Activated T-cell treated with anti-CD3 and anti-CD28 coated beads, Interleukin-2, amount 50 U/mL, for 1 hour (primary cell): Measurements from ENCODE around the gene TCFL5.

Experiments
- DNase-seq: peaks from one replicate; pipeline ENCODE4 v3.0.0-alpha.2; 2020

The TCFL5 gene

DNA sequence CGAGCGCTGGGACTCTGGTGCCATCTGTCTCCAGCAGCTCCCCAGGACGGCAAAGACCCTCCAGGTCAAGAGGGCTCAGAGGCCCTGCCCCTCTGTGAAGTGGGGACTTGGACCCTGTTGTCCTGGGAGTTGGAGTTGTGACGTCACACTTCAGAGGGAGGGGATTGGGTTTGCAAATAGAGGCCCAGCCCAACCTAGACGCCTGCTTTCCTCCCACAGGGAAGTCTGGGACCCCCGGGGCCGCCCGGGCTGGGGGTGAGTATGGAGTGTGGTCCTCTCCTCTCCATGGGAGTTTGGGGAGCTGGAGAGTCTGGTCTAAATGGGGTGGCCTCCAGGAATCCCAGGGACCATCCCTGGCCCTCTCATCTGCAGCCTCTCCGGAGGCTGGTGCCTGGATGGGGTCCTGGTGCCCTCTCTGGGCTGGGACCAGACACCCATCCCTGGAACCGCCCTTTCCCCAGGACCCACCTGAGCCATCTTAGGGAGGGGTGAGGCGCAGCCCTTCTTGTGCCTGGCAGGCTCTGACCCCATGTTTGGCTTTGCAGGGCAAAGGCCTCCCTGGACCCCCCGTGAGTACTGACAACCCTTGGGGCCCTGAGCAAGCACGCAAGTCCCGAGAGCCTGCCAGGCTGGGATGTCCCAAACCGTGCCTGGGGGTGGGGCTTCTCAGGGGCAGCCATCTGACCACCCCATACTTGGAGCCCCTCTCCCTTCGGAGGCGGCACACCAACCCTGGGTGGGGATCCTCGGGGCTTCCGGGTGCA lies 40.5 kb downstream of the TCFL5 start:
- no peak for DNase-seq

DNA sequence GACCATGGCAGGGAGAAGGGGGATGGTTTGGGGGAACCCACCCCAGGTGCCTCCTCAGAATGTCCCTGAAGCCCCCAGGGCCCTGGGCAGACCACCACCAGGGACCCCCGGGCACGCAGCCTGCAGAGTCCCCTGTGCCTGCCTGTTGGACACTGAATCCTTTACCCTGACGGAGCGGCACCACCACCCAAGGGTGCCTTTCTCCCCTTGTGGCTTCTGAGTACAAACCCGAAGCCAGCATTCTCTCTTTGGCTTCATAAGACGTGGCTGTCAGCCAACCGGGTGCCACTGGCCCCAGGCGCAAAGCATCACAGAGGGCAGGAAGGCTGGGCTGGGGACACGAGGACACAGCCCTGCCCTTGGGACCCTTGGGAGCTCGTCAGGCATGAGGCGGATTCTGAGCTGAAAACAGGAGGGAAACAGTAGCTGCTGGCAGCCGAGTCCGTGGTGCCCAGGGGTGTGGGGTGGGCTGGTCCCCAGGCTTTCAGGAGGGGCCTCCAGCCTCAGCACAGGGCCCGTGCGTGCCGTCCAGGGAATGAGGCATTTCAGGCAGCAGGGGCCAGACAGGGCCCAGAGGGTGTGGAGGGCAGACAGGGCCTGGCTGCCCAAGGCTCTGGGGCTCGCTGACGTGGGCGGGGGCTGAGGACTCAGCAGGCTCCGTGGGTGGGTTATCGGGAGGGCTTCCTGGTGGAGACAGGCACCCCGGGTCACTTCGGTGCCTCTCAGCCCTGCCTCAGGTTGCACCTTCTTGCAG lies 41.2 kb downstream of the TCFL5 start:
- no peak for DNase-seq

DNA sequence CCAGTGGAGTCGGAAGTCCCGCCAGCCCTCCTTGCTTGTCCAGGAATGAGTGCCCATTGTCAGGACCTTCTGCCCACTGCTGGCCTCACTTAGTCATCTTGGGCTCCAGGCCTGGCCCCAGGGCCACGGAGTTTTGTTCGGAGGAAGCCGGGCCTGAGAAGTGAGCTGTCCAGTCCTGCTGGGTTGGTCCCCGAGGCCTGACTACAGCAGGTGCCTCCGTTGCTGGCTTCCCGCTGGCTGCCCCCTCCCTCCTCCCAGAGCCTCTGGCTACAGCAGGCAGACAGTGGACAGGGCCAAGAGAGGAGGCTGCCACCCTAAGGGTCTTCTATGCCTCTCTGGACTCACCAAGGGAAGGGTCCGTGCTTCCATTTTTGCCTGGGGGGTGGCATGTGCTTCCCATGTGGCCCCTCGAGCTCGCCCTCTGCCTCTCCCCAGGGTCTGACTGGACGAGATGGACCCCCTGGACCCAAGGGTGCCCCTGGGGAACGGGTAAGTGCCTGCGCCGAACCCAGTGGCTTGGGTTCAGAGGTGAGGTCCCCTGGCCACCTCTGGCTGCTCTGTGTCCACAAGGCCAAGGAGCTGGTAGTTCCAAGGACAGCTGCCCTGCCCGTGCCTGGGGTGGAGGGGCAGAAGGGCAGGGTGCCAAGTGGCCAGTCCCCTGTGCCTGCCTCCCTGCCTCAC lies 42.0 kb downstream of the TCFL5 start:
- no peak for DNase-seq

GRCh38 chr20:62818592-62819493 lies 42.8 kb downstream of the TCFL5 start:
- no peak for DNase-seq

DNA sequence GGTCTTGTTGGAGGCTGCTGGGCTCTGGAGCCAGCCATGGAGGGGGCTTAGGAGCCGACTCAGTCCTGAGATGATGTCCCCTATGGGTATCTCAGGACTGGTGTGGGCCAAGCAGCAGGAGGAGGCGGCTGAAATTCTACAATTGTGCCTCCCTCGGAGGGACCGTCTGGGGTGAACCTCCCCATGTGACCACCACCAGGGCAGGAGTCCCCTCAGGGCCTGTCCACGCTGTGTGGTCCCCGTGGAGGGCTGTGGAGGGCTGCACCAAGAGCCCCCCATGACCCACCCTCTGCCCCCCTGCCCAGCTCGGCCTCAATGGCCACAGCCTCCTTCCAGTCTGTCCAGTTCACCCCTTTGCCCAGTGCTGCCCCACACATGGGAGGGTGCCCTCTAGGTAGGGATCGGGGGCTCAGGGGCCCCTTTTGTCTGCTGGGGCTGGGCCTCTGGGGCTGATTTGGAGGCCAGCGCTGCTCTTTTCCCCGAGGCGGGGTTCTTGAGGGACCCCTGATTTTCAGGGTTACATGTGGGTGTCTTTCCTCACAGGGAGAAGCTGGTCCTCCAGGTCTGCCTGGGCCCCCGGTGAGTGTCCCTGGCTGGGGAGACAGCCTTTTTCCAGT lies 43.5 kb downstream of the TCFL5 start:
- no peak for DNase-seq

GRCh38 chr20:62816884-62817873 lies 44.4 kb downstream of the TCFL5 start, which contains the start of gene COL9A3:
TSS of gene COL9A3 (plus strand) at chr20:62817050. CDS start at chr20:62817065, 15 bp downstream.
- no peak for DNase-seq

DNA sequence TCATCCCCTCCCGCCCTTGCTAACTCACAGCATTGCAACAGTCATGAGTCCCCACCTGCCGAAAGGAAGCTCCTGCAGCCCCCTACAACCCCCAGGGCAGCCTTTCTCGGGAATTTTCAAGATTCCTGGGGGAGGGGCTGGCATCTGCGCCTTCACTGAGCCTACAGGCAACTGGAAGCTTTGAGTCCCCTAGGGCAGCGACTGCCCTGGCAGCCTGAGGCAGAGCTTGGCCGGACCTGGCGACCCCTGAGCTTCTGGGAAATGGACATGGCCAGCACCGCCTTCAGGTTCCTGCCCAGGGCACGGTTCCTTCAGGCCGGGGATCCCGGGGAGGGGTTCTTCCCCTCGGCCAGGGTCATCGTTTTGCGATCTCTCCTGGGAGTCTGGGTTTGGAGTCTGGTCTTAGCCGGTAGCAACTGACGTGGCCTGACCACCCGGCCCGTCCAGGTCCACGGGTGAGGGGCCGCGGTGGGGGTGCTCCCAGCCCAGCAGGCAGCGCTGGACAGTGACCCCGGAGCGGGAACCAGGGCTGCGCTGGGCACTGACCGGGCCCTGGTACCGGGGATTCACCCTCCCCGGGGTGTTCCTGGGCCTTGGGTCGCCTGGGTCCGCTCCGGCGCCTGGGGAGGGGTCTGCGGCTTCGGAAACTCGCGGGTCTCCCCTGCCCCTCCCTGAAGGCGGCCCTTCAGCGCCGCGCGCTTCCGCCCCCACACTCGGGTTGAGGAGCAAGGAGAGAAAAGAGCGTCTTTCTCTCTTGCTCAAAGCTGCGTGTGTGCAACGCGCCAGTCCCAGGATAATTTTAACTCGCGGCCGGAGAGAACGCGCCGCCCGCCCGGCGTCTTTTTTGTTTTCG lies 45.4 kb downstream of the TCFL5 start:
- DNase-seq, result no peak

GRCh38 chr20:62815066-62815991 lies 46.3 kb downstream of the TCFL5 start:
- no peak for DNase-seq

GRCh38 chr20:62814709-62815065 lies 46.9 kb downstream of the TCFL5 start:
- no peak for DNase-seq

DNA sequence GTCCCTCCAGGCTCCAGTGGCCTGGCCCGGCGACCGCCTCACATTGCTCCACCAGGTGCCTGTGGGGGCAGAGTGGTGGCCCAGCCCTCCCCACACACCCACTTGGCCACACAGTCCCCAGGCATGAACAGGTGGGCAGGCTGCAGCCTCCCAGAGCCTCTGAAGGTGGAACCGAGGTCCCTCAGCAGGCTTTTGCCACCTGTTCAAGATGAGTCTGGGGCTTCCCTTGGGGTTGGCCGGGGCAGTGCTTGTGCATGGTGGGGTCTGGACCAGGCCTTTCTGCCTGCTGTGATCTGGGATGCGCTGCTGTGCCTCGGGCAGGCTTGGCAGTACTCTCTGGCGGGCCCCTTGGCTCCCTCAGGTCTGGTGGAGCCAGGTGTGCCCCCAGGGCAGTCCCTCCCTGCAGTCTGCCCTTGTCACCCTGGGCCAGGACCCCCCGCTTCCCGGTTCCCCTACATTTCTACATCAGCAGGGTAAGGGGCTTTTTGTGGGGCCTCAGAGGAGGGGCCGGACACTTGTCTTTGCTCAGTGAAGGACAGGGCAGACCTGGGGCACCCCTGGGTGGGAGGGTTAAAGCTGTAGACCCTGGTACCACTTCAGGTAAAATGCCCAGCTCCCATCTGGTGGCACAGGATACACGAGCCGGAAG lies 47.4 kb downstream of the TCFL5 start:
- no peak for DNase-seq

- no peak for DNase-seq
These were observed 48.0 kb downstream of the TCFL5 start for GRCh38 chr20:62813588-62813987.

GRCh38 chr20:62812907-62813200 lies 48.8 kb downstream of the TCFL5 start:
- DNase-seq, result no peak

- DNase-seq, result no peak
These were observed 49.3 kb downstream of the TCFL5 start for GRCh38 chr20:62812181-62812906.

DNA sequence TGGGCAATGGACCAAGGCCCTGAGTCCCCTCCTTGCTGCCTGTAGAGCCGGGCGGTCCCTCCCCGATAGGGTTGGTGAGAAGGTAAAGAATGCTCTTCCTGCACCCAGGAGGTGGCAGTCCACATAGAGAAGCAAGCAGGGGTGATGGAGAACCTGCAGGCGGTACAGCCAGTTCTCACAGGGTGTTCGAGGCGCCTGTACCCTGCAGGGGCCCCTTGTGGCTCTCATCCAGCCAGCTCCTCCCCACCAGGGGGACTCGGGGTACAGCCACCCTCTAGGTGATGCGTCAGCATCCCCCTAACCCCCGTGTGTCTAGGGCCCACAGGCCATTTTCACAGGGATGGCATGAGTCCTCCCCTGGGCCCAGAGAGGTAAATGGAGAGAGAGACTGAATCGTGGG lies 49.9 kb downstream of the TCFL5 start:
- DNase-seq, result no peak

GRCh38 chr20:62811320-62811719 lies 50.3 kb downstream of the TCFL5 start:
- no peak for DNase-seq

DNA sequence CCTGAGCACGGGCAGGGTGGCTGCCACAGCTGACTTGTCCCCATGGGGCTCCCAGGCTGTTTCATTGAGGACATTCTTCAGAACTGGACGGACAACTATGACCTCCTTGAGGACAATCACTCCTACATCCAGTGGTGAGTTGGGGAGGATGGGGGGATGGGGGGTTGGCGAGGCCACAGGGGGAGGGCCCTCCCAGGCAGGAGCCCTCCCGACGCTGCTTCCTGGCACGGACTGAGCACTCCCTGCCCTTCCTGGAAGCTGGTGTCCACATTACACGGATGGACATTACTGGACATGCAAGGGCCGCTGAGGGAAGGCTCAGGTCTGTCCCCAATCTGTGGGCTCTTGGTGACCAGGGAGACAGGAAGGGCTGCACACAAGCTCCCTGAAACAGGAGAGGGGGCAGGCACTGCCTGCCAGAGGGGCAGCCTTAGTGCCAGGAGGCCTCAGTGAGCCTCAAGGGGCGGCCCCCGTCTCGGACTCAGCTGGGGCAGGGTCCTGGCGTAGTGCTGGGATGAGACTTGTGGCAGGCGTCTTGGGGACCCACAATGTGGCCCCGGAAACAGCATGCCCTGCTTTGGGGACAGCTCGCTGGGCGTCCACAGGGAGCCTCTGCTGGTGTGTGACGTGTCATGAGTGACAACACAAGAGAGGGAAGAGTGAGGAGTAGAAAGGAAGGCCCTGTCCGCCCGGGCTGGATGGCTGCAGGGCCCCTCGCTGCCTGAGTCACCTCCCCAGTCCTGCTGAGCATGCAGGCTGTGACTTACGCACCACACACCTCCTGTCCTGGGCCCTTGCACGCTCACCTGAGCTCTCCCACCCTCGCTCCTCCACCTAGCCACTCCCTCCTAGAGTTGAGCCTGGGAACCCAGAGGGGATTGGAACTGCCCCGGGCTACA lies 51.8 kb downstream of the TCFL5 start:
- DNase-seq, result no peak
